GM13977 (cell line): ENCODE results near the gene LMTK2.
A peak's percentile ranks its signal among the peaks of the same experiment; 100 is the strongest.

ENCODE experiments used
- DNase-seq: peaks from one replicate; pipeline ENCODE4 v3.0.0; 2012; ENCODE audit warnings: low spot score
- in situ Hi-C: fragments of 300-500 bp; cut with MboI; formaldehyde crosslinking; loops from one replicate; pipeline ENCODE4 v1.12.0; 2022; ENCODE audit warnings: low sequenced_read_pairs, low pct_unique_long_range_greater_than_20kb, mixed read lengths, inconsistent platforms; ENCODE audit not compliant: unreplicated experiment
- TF ChIP-seq, protein P1 (sequence below): IDR thresholded peaks from 2 replicates; pipeline ENCODE4 v1.5.1; 2012; ENCODE audit warnings: mild to moderate bottlenecking, control low read depth; ENCODE audit not compliant: insufficient read depth; ENCODE audit errors: extremely low read depth, missing control alignments

LMTK2 gene

DNA sequence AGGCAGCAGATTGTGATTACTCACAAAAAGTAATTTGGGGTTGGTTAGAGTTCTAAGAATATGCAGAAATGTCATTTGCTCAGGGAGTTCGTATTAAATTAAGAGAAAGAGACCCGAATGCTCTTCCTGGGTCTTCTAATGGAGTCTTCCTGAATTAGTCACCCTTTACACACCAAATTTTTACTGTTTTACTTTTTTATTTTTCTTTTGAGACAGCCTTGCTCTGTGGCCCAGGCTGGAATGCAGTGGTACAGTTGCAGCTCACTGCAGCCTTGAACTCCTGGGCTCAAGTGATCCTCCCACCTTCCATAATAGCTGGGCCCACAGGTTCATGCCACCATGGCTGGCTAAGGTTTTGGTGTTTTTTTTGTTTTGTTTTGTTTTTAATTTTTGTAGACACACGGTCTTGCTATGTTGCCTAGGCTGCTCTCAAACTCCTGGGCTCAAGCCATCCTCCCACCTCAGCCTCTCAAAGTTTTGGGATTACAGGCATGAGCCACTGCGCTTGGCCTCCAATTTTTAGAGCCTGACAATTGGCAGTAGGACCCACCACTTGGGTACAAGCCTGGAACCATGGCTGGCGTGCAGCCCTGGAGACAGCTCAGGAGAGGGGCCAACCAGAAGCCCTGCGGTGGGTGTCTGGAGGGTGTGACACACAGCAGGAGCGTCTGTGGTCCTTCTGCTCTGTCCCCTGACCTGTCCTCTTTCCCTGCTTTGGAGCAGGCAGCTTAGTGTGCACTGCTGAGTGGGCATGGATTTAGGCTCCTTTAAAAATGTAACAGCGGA is 88.2 kb downstream of the LMTK2 start:
- TF ChIP-seq, protein P1, sequence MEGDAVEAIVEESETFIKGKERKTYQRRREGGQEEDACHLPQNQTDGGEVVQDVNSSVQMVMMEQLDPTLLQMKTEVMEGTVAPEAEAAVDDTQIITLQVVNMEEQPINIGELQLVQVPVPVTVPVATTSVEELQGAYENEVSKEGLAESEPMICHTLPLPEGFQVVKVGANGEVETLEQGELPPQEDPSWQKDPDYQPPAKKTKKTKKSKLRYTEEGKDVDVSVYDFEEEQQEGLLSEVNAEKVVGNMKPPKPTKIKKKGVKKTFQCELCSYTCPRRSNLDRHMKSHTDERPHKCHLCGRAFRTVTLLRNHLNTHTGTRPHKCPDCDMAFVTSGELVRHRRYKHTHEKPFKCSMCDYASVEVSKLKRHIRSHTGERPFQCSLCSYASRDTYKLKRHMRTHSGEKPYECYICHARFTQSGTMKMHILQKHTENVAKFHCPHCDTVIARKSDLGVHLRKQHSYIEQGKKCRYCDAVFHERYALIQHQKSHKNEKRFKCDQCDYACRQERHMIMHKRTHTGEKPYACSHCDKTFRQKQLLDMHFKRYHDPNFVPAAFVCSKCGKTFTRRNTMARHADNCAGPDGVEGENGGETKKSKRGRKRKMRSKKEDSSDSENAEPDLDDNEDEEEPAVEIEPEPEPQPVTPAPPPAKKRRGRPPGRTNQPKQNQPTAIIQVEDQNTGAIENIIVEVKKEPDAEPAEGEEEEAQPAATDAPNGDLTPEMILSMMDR: no peak
- in situ Hi-C loops: no loop called here
- DNase-seq: no peak

DNA sequence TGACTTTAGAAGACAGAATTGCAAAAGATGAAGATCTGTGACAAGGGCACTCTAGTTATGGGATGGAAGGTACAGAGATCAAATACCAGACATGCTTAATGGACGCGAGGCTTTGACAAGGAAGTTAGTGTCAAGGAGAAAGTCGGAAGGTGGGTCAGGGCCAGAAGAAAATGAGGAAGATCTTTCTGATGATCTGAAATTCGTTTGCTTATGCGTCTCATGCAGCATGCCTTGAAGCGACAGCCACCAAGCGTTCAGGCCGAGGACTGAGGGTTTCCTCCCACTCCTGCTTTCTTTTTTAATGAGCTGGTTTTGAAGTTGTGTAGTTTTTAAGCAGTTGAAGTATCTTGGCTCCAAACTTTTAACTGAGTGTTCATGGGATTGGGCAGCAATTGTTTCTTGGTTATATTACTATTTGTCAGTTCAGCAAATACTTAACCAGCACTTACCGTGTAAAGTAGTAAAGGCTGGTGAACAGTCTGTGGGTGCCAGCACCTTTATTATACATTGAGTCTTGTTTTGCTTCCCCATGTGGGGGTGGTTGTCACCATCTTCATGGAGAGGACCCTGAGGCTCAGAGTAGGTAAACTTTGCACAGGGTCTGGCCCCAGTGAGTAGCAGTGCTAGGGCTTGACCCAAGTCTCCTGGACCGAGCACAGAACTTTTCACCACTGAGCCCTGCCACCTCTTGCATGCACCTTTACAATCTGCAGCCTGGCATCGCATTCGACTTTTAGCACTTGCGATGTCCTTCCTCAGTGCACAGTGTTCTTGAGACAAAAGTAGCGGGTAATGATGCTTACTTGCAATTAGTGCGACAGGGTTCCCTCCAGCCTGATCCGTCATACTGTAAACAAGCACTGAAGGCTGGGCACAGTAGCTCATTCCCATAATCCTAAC is 90.3 kb downstream of the LMTK2 start:
- in situ Hi-C loops: no loop called here

DNA sequence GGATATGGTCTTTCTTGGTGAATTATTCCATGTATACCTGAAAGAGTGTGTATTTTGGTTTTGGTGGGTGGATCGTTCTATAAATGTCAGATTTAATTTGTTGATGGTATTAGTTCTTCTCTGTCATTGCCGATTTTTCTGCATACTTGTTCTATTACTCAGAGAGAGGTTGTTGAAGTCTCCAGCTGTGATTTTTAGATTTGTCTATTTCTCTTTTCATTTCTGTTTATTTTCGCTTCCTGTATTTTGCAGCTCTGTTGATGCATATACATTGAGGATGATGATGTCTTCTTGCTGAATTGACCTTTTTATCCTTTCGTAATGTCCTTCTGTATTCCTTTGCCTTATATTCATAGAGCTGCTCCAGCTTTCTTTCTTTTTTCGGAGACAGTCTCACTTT is 92.5 kb downstream of the LMTK2 start:
- in situ Hi-C loops: no loop called here
- no peak for DNase-seq

More for the DNA sequence above, 90.3 kb downstream of the LMTK2 start:
- no peak for DNase-seq
- TF ChIP-seq, protein P1: no peak

DNA sequence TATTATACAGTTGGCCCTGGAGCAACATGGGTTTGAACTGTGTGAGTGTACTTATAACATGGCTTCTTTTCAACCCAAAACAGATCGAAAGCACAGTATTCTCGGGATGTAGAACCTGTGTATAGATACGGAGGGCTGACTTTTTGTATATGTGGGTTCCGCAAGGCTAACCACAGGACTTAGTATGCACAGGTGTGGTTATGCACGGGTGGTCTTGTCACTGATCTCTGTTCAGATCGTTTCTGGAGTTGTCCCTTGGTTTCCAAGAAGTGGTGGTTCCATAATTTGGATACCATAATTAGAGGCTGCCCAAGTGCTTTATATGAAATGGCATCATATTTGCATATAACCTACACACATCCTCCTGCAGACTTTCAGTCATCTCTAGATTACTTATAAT is 93.7 kb downstream of the LMTK2 start:
- in situ Hi-C loops: no loop called here
- TF ChIP-seq, protein P1: no peak
- DNase-seq: peak; percentile 47

More for the DNA sequence above, 92.5 kb downstream of the LMTK2 start:
- TF ChIP-seq, protein P1: no peak

DNA sequence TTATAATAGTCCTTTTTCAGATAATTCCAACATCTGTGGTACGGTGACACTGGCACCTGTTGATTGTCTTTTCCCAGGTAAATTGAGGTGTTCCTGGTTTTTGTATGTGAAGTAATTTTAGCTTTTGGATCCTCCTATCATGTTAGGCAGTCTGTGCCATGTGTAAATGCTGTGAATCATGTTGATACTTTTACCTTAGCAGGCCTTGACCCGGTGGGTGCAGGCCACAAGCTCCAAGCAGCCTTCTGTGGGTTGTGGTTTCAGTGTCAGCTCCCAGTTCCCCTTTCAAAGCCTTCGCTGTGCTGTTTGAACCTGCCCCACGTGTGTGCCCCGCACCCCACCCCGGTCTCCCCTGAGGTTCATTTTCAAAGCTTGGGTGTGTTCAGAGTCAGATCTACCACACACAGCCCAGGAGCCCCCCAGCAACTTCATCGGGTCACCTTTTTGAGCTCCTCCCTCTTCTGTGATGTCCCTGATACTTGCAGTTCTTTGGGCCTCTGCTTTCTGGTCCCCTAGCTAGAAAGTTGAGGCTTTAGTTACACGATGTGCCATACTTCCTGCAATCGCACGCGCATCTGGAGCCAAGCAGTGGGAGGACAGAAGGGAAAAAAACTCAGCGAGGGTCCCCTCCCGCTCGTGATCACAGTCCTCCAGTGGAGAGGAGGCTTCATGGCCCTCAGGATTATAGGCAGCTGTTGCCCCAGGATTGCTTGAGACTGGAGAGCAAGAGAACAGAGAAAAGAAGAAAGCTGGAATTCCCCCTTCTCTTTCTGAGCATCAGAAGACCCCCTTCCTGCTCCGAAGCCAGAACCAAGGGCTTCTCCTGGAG is 95.9 kb downstream of the LMTK2 start:
- in situ Hi-C loops: no loop called here
- TF ChIP-seq, protein P1: no peak
- peak; percentile 92 for DNase-seq
